HEK293 (cell line): ENCODE measurements around the gene PLCH2.

Source experiments
- CTCF ChIA-PET: fragments of 350-600 bp; formaldehyde crosslinking; extraction: SDS; loops from one replicate; lab custom pipeline; 2021; ENCODE audit warnings: antibody characterized with exemption; lab: Yijun Ruan, JAX
- POLR2A ChIA-PET: fragments of 300-600 bp; formaldehyde crosslinking; extraction: SDS; loops from one replicate; lab custom pipeline; 2020; ENCODE audit warnings: antibody characterized with exemption, inconsistent platforms; lab: Yijun Ruan, JAX
- H3K27ac ChIP-seq: fragments of 200-500 bp; sonication (Bioruptor generic); 2 replicates; pipeline ENCODE4 v1.5.1; 2014; ENCODE audit warnings: low read depth, low read length, control low read depth, inconsistent platforms; ENCODE audit errors: extremely low read depth
- H3K36me3 ChIP-seq, 2 experiments: fragments of 200-500 bp in 1 of 2; sonication (Bioruptor generic) in 1 of 2; 1 replicate in 1 of 2; 2 replicates in 1 of 2; pipeline ENCODE4 v1.5.1; 2014 to 2017; ENCODE audit warnings: inconsistent platforms in 2 of 2, low read length in 2 of 2; ENCODE audit not compliant: control insufficient read depth in 2 of 2, insufficient read depth in 1 of 2
- H3K4me1 ChIP-seq: fragments of 200-500 bp; sonication (Bioruptor generic); 2 replicates; pipeline ENCODE4 v1.5.1; 2014; ENCODE audit warnings: mild to moderate bottlenecking, low read length, inconsistent platforms; ENCODE audit not compliant: control insufficient read depth, insufficient read depth
- H3K4me3 ChIP-seq: 2 replicates; pipeline ENCODE4 v1.5.1; 2011; ENCODE audit warnings: low read depth, mild to moderate bottlenecking, control low read depth, low read length, moderate library complexity
- H3K9me3 ChIP-seq: fragments of 200-500 bp; sonication (Bioruptor generic); 2 replicates; pipeline ENCODE4 v1.5.1; 2014; ENCODE audit warnings: low read depth, low read length, inconsistent platforms; ENCODE audit not compliant: control insufficient read depth, insufficient read depth
- EGR2 ChIP-seq: fragments of 450-650 bp; formaldehyde crosslinking; IDR thresholded peaks from 2 replicates; pipeline ENCODE4 v1.5.1; 2016; ENCODE audit warnings: low read depth, missing biosample characterization, missing genetic modification characterization
- GFI1B ChIP-seq: fragments of 450-650 bp; formaldehyde crosslinking; IDR thresholded peaks from 2 replicates; pipeline ENCODE4 v1.5.1; 2016; ENCODE audit warnings: missing biosample characterization, missing genetic modification characterization
- MYNN ChIP-seq: fragments of 450-650 bp; formaldehyde crosslinking; IDR thresholded peaks from 2 replicates; pipeline ENCODE4 v1.5.1; 2016; ENCODE audit warnings: missing biosample characterization, missing genetic modification characterization, borderline replicate concordance
- TRIM28 ChIP-seq: IDR thresholded peaks from 2 replicates; pipeline ENCODE4 v1.6.1; 2011; ENCODE audit warnings: low read length, control low read depth, borderline replicate concordance
- ZBTB1 ChIP-seq: fragments of 450-650 bp; formaldehyde crosslinking; IDR thresholded peaks from 2 replicates; pipeline ENCODE4 v1.5.1; 2016; ENCODE audit warnings: missing biosample characterization, missing genetic modification characterization
- ZBTB17 ChIP-seq: fragments of 450-650 bp; formaldehyde crosslinking; IDR thresholded peaks from 2 replicates; pipeline ENCODE4 v1.5.1; 2016; ENCODE audit warnings: missing biosample characterization, missing genetic modification characterization
- ZFP41 ChIP-seq: fragments of 450-650 bp; formaldehyde crosslinking; IDR thresholded peaks from 2 replicates; pipeline ENCODE4 v1.5.1; 2016; ENCODE audit warnings: missing biosample characterization, missing genetic modification characterization, borderline replicate concordance
- ZNF121 ChIP-seq: fragments of 450-650 bp; formaldehyde crosslinking; IDR thresholded peaks from 2 replicates; pipeline ENCODE4 v1.5.1; 2016; ENCODE audit warnings: missing biosample characterization, missing genetic modification characterization
- ZNF138 ChIP-seq: fragments of 450-650 bp; formaldehyde crosslinking; IDR thresholded peaks from 2 replicates; pipeline ENCODE4 v1.5.1; 2016; ENCODE audit warnings: missing biosample characterization, missing genetic modification characterization, borderline replicate concordance
- ZNF157 ChIP-seq: fragments of 450-650 bp; formaldehyde crosslinking; IDR thresholded peaks from 2 replicates; pipeline ENCODE4 v1.5.1; 2016; ENCODE audit warnings: missing biosample characterization, missing genetic modification characterization
- ZNF184 ChIP-seq: fragments of 450-650 bp; IDR thresholded peaks from 2 replicates; pipeline ENCODE4 v1.5.1; 2018; ENCODE audit warnings: missing biosample characterization, mild to moderate bottlenecking, missing genetic modification characterization
- ZNF221 ChIP-seq: fragments of 450-650 bp; formaldehyde crosslinking; IDR thresholded peaks from 2 replicates; pipeline ENCODE4 v1.5.1; 2017; ENCODE audit warnings: missing biosample characterization, missing genetic modification characterization, borderline replicate concordance
- ZNF23 ChIP-seq: fragments of 450-650 bp; formaldehyde crosslinking; IDR thresholded peaks from 2 replicates; pipeline ENCODE4 v1.5.1; 2016; ENCODE audit warnings: missing biosample characterization, missing genetic modification characterization, borderline replicate concordance
- ZNF37A ChIP-seq: fragments of 450-650 bp; IDR thresholded peaks from 2 replicates; pipeline ENCODE4 v1.5.1; 2018; ENCODE audit warnings: missing biosample characterization, missing genetic modification characterization
- ZNF416 ChIP-seq: fragments of 450-650 bp; formaldehyde crosslinking; IDR thresholded peaks from 2 replicates; pipeline ENCODE4 v1.5.1; 2016; ENCODE audit warnings: missing biosample characterization, missing genetic modification characterization
- ZNF426 ChIP-seq: fragments of 450-650 bp; formaldehyde crosslinking; IDR thresholded peaks from 2 replicates; pipeline ENCODE4 v1.5.1; 2017; ENCODE audit warnings: missing biosample characterization, missing genetic modification characterization, mild to moderate bottlenecking, inconsistent platforms, moderate library complexity
- ZNF530 ChIP-seq: fragments of 450-650 bp; formaldehyde crosslinking; IDR thresholded peaks from 2 replicates; pipeline ENCODE4 v1.5.1; 2016; ENCODE audit warnings: low read depth, missing biosample characterization, missing genetic modification characterization
- ZNF544 ChIP-seq: fragments of 450-650 bp; formaldehyde crosslinking; IDR thresholded peaks from 2 replicates; pipeline ENCODE4 v1.5.0; 2017; ENCODE audit warnings: missing biosample characterization, missing genetic modification characterization
- ZNF549 ChIP-seq: fragments of 450-650 bp; IDR thresholded peaks from 2 replicates; pipeline ENCODE4 v1.5.1; 2018; ENCODE audit warnings: missing biosample characterization, missing genetic modification characterization, mild to moderate bottlenecking, inconsistent platforms, moderate library complexity
- ZNF621 ChIP-seq: fragments of 450-650 bp; formaldehyde crosslinking; IDR thresholded peaks from 2 replicates; pipeline ENCODE4 v1.5.1; 2017; ENCODE audit warnings: missing biosample characterization, missing genetic modification characterization
- ZNF701 ChIP-seq: fragments of 450-650 bp; formaldehyde crosslinking; IDR thresholded peaks from 2 replicates; pipeline ENCODE4 v1.5.1; 2016; ENCODE audit warnings: missing biosample characterization, missing genetic modification characterization
- ZNF837 ChIP-seq: fragments of 450-650 bp; formaldehyde crosslinking; IDR thresholded peaks from 2 replicates; pipeline ENCODE4 v1.5.1; 2016; ENCODE audit warnings: missing biosample characterization, missing genetic modification characterization
- TF ChIP-seq, protein P1 (sequence below): fragments of 450-650 bp; formaldehyde crosslinking; IDR thresholded peaks from 2 replicates; pipeline ENCODE4 v1.5.1; 2016; ENCODE audit warnings: missing biosample characterization, missing genetic modification characterization
- TF ChIP-seq, protein P2 (sequence below): fragments of 450-650 bp; formaldehyde crosslinking; IDR thresholded peaks from 2 replicates; pipeline ENCODE4 v1.5.1; 2017; ENCODE audit warnings: missing biosample characterization, missing genetic modification characterization
- TF ChIP-seq, protein P3 (sequence below): fragments of 450-650 bp; formaldehyde crosslinking; IDR thresholded peaks from 2 replicates; pipeline ENCODE4 v1.5.1; 2017; ENCODE audit warnings: missing biosample characterization, missing genetic modification characterization
- TF ChIP-seq, protein P4 (sequence below): fragments of 450-650 bp; formaldehyde crosslinking; IDR thresholded peaks from 2 replicates; pipeline ENCODE4 v1.5.1; 2016; ENCODE audit warnings: missing biosample characterization, missing genetic modification characterization, borderline replicate concordance
- TF ChIP-seq, protein P5 (sequence below): fragments of 450-650 bp; formaldehyde crosslinking; IDR thresholded peaks from 2 replicates; pipeline ENCODE4 v1.5.1; 2016; ENCODE audit warnings: missing biosample characterization, missing genetic modification characterization
- TF ChIP-seq, protein P6 (sequence below): fragments of 450-650 bp; formaldehyde crosslinking; IDR thresholded peaks from 2 replicates; pipeline ENCODE4 v1.5.1; 2016; ENCODE audit warnings: missing biosample characterization, missing genetic modification characterization

PLCH2 gene

DNA sequence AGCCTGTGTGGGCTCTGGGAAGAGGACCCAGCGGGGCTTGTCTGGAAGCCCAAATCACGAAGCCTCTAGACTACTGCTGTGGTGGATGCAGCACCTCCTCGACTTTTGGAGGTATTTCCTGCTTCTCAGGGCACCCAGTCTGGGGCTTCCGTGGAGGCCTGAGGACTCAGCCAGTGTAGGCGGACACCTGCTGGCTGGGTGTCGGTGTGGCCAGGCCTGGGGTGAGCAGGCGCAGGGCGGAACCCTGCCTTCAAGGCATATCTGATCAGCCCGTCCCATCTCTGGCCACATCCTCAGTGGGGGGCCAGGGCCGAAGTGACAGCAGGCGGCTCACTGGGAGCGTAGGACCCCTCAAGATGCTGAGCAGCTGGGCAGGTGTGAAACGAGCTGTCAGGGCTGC lies 6.9 kb downstream of the PLCH2 start:
- POLR2A ChIA-PET: no interaction called here
- CTCF ChIA-PET: no interaction called here
- Histone ChIP-seq H3K27ac (no peak overlapping the region), H3K4me3 (no peak overlapping the region)
- TF ChIP-seq, protein P1, sequence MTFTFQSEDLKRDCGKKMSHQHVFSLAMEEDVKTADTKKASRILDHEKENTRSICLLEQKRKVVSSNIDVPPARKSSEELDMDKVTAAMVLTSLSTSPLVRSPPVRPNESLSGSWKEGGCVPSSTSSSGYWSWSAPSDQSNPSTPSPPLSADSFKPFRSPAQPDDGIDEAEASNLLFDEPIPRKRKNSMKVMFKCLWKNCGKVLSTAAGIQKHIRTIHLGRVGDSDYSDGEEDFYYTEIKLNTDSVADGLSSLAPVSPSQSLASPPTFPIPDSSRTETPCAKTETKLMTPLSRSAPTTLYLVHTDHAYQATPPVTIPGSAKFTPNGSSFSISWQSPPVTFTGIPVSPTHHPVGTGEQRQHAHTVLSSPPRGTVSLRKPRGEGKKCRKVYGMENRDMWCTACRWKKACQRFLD (tag by site-specific recombination): no peak
- TF ChIP-seq MYNN (no peak), ZNF121 (no peak), ZNF544 (tag by site-specific recombination) (no peak), ZBTB17 (no peak), ZNF621 (tag by site-specific recombination) (no peak), TRIM28 (no peak), ZNF426 (no peak), ZNF221 (tag by site-specific recombination) (no peak), ZNF157 (tag by site-specific recombination) (no peak), ZNF837 (tag by site-specific recombination) (no peak), GFI1B (tag by site-specific recombination) (no peak), ZNF37A (tag by site-specific recombination) (no peak), ZNF416 (no peak)
- TF ChIP-seq, protein P2, sequence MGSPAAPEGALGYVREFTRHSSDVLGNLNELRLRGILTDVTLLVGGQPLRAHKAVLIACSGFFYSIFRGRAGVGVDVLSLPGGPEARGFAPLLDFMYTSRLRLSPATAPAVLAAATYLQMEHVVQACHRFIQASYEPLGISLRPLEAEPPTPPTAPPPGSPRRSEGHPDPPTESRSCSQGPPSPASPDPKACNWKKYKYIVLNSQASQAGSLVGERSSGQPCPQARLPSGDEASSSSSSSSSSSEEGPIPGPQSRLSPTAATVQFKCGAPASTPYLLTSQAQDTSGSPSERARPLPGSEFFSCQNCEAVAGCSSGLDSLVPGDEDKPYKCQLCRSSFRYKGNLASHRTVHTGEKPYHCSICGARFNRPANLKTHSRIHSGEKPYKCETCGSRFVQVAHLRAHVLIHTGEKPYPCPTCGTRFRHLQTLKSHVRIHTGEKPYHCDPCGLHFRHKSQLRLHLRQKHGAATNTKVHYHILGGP (tag by site-specific recombination): no peak
- TF ChIP-seq, protein P3, sequence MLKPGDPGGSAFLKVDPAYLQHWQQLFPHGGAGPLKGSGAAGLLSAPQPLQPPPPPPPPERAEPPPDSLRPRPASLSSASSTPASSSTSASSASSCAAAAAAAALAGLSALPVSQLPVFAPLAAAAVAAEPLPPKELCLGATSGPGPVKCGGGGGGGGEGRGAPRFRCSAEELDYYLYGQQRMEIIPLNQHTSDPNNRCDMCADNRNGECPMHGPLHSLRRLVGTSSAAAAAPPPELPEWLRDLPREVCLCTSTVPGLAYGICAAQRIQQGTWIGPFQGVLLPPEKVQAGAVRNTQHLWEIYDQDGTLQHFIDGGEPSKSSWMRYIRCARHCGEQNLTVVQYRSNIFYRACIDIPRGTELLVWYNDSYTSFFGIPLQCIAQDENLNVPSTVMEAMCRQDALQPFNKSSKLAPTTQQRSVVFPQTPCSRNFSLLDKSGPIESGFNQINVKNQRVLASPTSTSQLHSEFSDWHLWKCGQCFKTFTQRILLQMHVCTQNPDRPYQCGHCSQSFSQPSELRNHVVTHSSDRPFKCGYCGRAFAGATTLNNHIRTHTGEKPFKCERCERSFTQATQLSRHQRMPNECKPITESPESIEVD (tag by site-specific recombination): no peak
- TF ChIP-seq, all 188 proteins: peak for 0
- no peaks in the 10 kb centered on the region for H3K9me3 ChIP-seq
- H3K36me3 ChIP-seq: no peaks in the 10 kb centered on the region
- H3K4me1 ChIP-seq: no peaks in the 10 kb centered on the region

DNA sequence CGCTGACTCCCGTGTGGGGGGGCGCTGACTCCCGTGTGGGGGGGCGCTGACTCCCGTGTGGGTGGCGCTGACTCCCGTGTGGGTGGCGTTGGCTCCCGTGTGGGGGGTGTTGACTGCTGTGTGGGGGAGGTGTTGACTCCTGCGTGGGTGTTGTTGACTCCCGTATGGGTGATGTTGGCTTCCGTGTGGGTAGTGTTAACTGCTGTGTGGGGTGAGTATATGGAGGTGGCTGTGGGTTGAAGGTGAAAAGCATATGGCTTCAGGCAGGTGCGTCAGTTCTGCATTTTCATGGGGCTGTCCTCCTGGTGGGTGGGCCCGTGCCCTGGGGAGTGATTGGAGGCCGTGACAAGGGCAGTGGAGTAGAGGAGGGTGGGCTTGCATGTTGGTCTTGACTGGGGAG lies 7.9 kb downstream of the PLCH2 start:
- Histone ChIP-seq H3K4me3 (no peak overlapping the region), H3K27ac (no peak overlapping the region), H3K9me3 (no peaks in the 10 kb centered on the region), H3K36me3 (no peaks in the 10 kb centered on the region), H3K4me1 (no peaks in the 10 kb centered on the region)
- ChIA-PET POLR2A (no interaction called here), CTCF (no interaction called here)
- TF ChIP-seq ZNF23 (tag by site-specific recombination) (no peak), ZFP41 (tag by site-specific recombination) (no peak), EGR2 (peak; percentile 99), ZNF184 (tag by site-specific recombination) (no peak), ZNF138 (tag by site-specific recombination) (no peak), ZNF530 (tag by site-specific recombination) (no peak), ZNF549 (tag by site-specific recombination) (no peak), ZNF701 (tag by site-specific recombination) (no peak), ZBTB1 (tag by site-specific recombination) (no peak)
- TF ChIP-seq, protein P4, sequence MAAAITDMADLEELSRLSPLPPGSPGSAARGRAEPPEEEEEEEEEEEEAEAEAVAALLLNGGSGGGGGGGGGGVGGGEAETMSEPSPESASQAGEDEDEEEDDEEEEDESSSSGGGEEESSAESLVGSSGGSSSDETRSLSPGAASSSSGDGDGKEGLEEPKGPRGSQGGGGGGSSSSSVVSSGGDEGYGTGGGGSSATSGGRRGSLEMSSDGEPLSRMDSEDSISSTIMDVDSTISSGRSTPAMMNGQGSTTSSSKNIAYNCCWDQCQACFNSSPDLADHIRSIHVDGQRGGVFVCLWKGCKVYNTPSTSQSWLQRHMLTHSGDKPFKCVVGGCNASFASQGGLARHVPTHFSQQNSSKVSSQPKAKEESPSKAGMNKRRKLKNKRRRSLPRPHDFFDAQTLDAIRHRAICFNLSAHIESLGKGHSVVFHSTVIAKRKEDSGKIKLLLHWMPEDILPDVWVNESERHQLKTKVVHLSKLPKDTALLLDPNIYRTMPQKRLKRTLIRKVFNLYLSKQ (tag by site-specific recombination): no peak
- TF ChIP-seq, protein P5, sequence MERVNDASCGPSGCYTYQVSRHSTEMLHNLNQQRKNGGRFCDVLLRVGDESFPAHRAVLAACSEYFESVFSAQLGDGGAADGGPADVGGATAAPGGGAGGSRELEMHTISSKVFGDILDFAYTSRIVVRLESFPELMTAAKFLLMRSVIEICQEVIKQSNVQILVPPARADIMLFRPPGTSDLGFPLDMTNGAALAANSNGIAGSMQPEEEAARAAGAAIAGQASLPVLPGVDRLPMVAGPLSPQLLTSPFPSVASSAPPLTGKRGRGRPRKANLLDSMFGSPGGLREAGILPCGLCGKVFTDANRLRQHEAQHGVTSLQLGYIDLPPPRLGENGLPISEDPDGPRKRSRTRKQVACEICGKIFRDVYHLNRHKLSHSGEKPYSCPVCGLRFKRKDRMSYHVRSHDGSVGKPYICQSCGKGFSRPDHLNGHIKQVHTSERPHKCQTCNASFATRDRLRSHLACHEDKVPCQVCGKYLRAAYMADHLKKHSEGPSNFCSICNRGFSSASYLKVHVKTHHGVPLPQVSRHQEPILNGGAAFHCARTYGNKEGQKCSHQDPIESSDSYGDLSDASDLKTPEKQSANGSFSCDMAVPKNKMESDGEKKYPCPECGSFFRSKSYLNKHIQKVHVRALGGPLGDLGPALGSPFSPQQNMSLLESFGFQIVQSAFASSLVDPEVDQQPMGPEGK (tag by site-specific recombination): 0 out of 2 replicates have a peak, but pooled peaks have one; percentile 8
- TF ChIP-seq, protein P6, sequence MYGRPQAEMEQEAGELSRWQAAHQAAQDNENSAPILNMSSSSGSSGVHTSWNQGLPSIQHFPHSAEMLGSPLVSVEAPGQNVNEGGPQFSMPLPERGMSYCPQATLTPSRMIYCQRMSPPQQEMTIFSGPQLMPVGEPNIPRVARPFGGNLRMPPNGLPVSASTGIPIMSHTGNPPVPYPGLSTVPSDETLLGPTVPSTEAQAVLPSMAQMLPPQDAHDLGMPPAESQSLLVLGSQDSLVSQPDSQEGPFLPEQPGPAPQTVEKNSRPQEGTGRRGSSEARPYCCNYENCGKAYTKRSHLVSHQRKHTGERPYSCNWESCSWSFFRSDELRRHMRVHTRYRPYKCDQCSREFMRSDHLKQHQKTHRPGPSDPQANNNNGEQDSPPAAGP (tag by site-specific recombination): no peak
